Activated T-helper 2 cell treated with anti-CD3 and anti-CD28 coated beads, Interferon-gamma antibody, Interleukin-2, Interleukin-4, amounts not matched to agents 10 μg/mL and 5 μg/mL and 100 μg/mL, durations not matched to agents 14 hours and 24 hours and 36 hours (primary cell): ENCODE data around the gene SGIP1. TPM values are rescaled to one million over a fixed set of nuclear protein-coding genes. Genes with fewer than 3 reads are reported as not detected.
"Not testable (repeated sequence)": the region's sequence is repeated elsewhere in the genome, so short reads cannot be mapped to it uniquely, and the experiment has no call there.

Source experiments
- DNase-seq: peaks from one replicate; pipeline ENCODE4 v3.0.0; 2021; ENCODE audit warnings: low spot score
- H3K27ac Mint-ChIP-seq: one replicate; pipeline ENCODE4 v1.8.0; 2021; ENCODE audit warnings: mixed read lengths
- H3K27me3 Mint-ChIP-seq: one replicate; pipeline ENCODE4 v1.8.0; 2021; ENCODE audit warnings: low read depth, mixed read lengths
- H3K36me3 Mint-ChIP-seq: one replicate; pipeline ENCODE4 v1.8.0; 2021; ENCODE audit warnings: low read depth, mixed read lengths
- H3K4me1 Mint-ChIP-seq: one replicate; pipeline ENCODE4 v1.8.0; 2021; ENCODE audit warnings: low read depth, mixed read lengths
- H3K4me3 Mint-ChIP-seq: one replicate; pipeline ENCODE4 v1.8.0; 2021; ENCODE audit warnings: low read depth, mild to moderate bottlenecking, moderate library complexity, mixed read lengths
- H3K9me3 Mint-ChIP-seq: one replicate; pipeline ENCODE4 v1.8.0; 2021; ENCODE audit warnings: mixed read lengths
- intact Hi-C: fragments of 100-400 bp; cut with micrococcal nuclease; formaldehyde crosslinking; loops from one replicate; pipeline ENCODE4 v1.15.1; 2023
- total RNA-seq: library from RNA; stranded (reverse); gene quantifications from 2 replicates; pipeline ENCODE4 v1.2.3, GENCODE V29; 2022

SGIP1 gene
- total RNA-seq, 1 donor from 2014 or later, result not detected

- intact Hi-C loops, result no loop called here
- no peaks in the 10 kb centered on the region for H3K36me3 Mint-ChIP-seq
- H3K4me3 Mint-ChIP-seq, result no peak overlapping the region
- H3K27me3 Mint-ChIP-seq, result peaks cover 14% of the 10 kb centered on the region
- H3K4me1 Mint-ChIP-seq, result no peaks in the 10 kb centered on the region
- no peaks in the 10 kb centered on the region for H3K9me3 Mint-ChIP-seq
- DNase-seq, result no peak
- H3K27ac Mint-ChIP-seq, result no peak overlapping the region
These were observed 245.6 kb downstream of the SGIP1 start for GRCh38 chr1:66779475-66780078.

GRCh38 chr1:66785800-66786199 lies 251.8 kb downstream of the SGIP1 start:
- H3K36me3 Mint-ChIP-seq, H3K27ac Mint-ChIP-seq, DNase-seq, intact Hi-C loops, H3K9me3 Mint-ChIP-seq, H3K27me3 Mint-ChIP-seq, H3K4me3 Mint-ChIP-seq: not testable (repeated sequence)
- peaks cover 12% of the 10 kb centered on the region for H3K4me1 Mint-ChIP-seq

- Mint-ChIP-seq H3K36me3 (no peaks in the 10 kb centered on the region), H3K27me3 (peaks cover 2% of the 10 kb centered on the region), H3K27ac (no peak overlapping the region), H3K4me1 (peaks cover 12% of the 10 kb centered on the region), H3K4me3 (no peak overlapping the region), H3K9me3 (no peaks in the 10 kb centered on the region)
- DNase-seq, result no peak
- intact Hi-C loops, result loop anchor here (2.0 kb wide), 1 partner anchor 17 kb away; no protein-coding TSS in a partner anchor
These were observed 253.7 kb downstream of the SGIP1 start for GRCh38 chr1:66787641-66788040.

GRCh38 chr1:66788231-66788939 lies 254.4 kb downstream of the SGIP1 start:
- Mint-ChIP-seq H3K4me1 (peaks cover 12% of the 10 kb centered on the region), H3K27me3 (peaks cover 2% of the 10 kb centered on the region), H3K27ac (peak overlapping the region; percentile 69), H3K9me3 (no peaks in the 10 kb centered on the region), H3K36me3 (no peaks in the 10 kb centered on the region), H3K4me3 (no peak overlapping the region)
- DNase-seq, result peak; percentile 10
- intact Hi-C loops, result loop anchor here (2.0 kb wide), 1 partner anchor 18 kb away; no protein-coding TSS in a partner anchor

- Mint-ChIP-seq H3K9me3 (no peaks in the 10 kb centered on the region), H3K27me3 (no peaks in the 10 kb centered on the region), H3K4me3 (no peak overlapping the region), H3K4me1 (peaks cover 12% of the 10 kb centered on the region), H3K36me3 (no peaks in the 10 kb centered on the region), H3K27ac (no peak overlapping the region)
- intact Hi-C loops, result no loop called here
- DNase-seq, result no peak
These were observed 258.0 kb downstream of the SGIP1 start for GRCh38 chr1:66791621-66792610.

- H3K27ac Mint-ChIP-seq, result not testable (repeated sequence)
These were observed 261.9 kb downstream of the SGIP1 start for GRCh38 chr1:66795839-66796238.

More at GRCh38 chr1:66795839-66796238, 261.9 kb downstream of the SGIP1 start:
- DNase-seq, H3K4me3 Mint-ChIP-seq, intact Hi-C loops, H3K36me3 Mint-ChIP-seq, H3K4me1 Mint-ChIP-seq, H3K9me3 Mint-ChIP-seq, H3K27me3 Mint-ChIP-seq: not testable (repeated sequence)

Other genes starting within 250 kb of the SGIP1 start
- gene DYNLT5, start 218.3 kb downstream of the SGIP1 start, total RNA-seq, result not detected in 2 replicates